ENCODE data around the gene TUFT1.
"Not testable (repeated sequence)": the region's sequence is repeated elsewhere in the genome, so short reads cannot be mapped to it uniquely, and the experiment has no call there.

- not testable (repeated sequence) for TF ChIP-seq CTCF (IDR thresholded peaks at IDR 0.05; ENCODE audit: low read depth, low read length); POLR2A (IDR thresholded peaks at IDR 0.05; ENCODE audit: extremely low read depth, insufficient read length); MYC (IDR thresholded peaks at IDR 0.05; ENCODE audit: low read depth, low read length); MAX (IDR thresholded peaks at IDR 0.05; ENCODE audit: low read depth, low read length)
Observed at GRCh38 chr1:151602550-151602949, 62.4 kb downstream of the TUFT1 start.
